Stimulated activated CD4-positive, alpha-beta T cell treated with anti-CD3 and anti-CD28 coated beads, Interleukin-15, amount 100 ng/mL, for 1 hour (primary cell): ENCODE results near the gene BBLN.
"Not testable (repeated sequence)": the region's sequence is repeated elsewhere in the genome, so short reads cannot be mapped to it uniquely, and the experiment has no call there.

Experiments
- DNase-seq, 2 donors: peaks; one replicate each; pipeline ENCODE4 v3.0.0-alpha.2; 2020; ENCODE audit warnings: low read depth in 1 of 2, low spot score in 1 of 2

The BBLN gene

GRCh38 chr9:128162215-128163026 lies 2.4 kb downstream of the BBLN start:
- DNase-seq = no peak

GRCh38 chr9:128163027-128163515 lies 3.0 kb downstream of the BBLN start:
- DNase-seq = no peak

GRCh38 chr9:128163523-128164306 lies 3.6 kb downstream of the BBLN start:
- no peak for DNase-seq

GRCh38 chr9:128164307-128164885 lies 4.3 kb downstream of the BBLN start:
- no peak for DNase-seq

GRCh38 chr9:128166169-128166568 lies 6.1 kb downstream of the BBLN start:
- DNase-seq = no peak

GRCh38 chr9:128167209-128167608 lies 7.1 kb downstream of the BBLN start:
- no peak for DNase-seq

GRCh38 chr9:128168731-128169308 lies 8.8 kb downstream of the BBLN start:
- DNase-seq = no peak

- DNase-seq = no peak
Measured at GRCh38 chr9:128169492-128169891, 9.4 kb downstream of the BBLN start.

- DNase-seq = no peak
Measured at GRCh38 chr9:128169925-128170324, 9.9 kb downstream of the BBLN start.

- no peak for DNase-seq
Measured at GRCh38 chr9:128174062-128174461, 14.0 kb downstream of the BBLN start.

GRCh38 chr9:128175102-128175563 lies 15.1 kb downstream of the BBLN start:
- DNase-seq = no peak

- no peak for DNase-seq
Measured at GRCh38 chr9:128175726-128176125, 15.7 kb downstream of the BBLN start.

- no peak for DNase-seq
Measured at GRCh38 chr9:128178806-128179431, 18.9 kb downstream of the BBLN start.

GRCh38 chr9:128180001-128180400 lies 19.9 kb downstream of the BBLN start:
- DNase-seq = no peak

- DNase-seq = no peak
Measured at GRCh38 chr9:128180447-128180846, 20.4 kb downstream of the BBLN start.

GRCh38 chr9:128181480-128181879 lies 21.4 kb downstream of the BBLN start:
- not testable (repeated sequence) for DNase-seq

GRCh38 chr9:128182893-128183588 lies 23.0 kb downstream of the BBLN start:
- DNase-seq = no peak

- DNase-seq = no peak
Measured at GRCh38 chr9:128185979-128186965, 26.2 kb downstream of the BBLN start.

GRCh38 chr9:128187361-128187760 lies 27.3 kb downstream of the BBLN start:
- no peak for DNase-seq
